ENCODE measurements around the gene SEC16B. TPM values are rescaled to one million over a fixed set of nuclear protein-coding genes. Genes with fewer than 3 reads are reported as not detected.

The SEC16B gene
- total RNA-seq, 4 donors from 2014 or later, result 1.8 to 5.5 (median 3.5) TPM

DNA sequence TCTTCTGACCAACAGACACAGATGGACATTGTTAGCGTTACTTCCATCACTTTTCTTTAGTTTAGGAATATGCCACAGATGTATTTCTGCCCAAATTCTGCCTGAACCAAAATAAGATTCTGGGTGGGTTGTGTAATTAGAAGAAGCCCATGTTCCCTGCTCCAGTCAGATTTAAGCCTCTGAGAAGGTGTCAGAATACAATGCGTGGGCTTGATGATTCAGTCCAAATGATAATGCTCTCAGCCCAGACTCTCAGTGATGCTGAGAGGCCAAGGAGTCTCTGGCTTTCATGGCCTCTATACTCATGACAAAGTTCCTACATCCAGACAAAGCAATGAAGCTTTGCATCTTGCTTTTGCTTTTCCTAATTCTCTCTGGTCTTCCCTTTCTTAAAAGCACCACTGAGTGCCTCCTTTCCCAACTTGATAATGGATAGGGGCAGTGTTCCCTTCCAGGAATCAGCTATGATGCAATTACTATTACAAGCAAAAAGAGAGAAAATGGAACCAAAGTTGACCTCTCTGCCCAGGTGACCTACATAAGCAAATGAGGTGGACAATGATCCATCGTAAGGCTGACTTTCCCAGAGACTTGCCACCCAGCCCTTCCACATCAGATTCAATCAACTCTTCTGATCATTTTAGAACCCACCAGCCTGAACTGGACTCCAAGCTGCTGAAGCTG lies 8.8 kb downstream of the SEC16B start:
- no peak for ATAC-seq
- Histone ChIP-seq H3K36me3 (peaks cover 0 to 78% of the 10 kb centered on the region in 2 donors), H3K27ac (no peak overlapping the region), H3K27me3 (no peaks in the 10 kb centered on the region), H3K4me1 (no peaks in the 10 kb centered on the region), H3K4me3 (no peak overlapping the region), H3K9me3 (no peaks in the 10 kb centered on the region)
- TF ChIP-seq EP300 (IDR thresholded peaks at IDR 0.05) (no peak), POLR2AphosphoS5 (IDR thresholded peaks at IDR 0.05) (no peak), POLR2A (IDR thresholded peaks at IDR 0.05) (no peak), CTCF (IDR thresholded peaks at IDR 0.05) (no peak)
- 80 to 82% methylated on average over 3 of the region's 3 CpGs for WGBS, 2 donors (ENCODE audit: low coverage in 1 of 2)

- ATAC-seq, result no peak
- TF ChIP-seq CTCF (IDR thresholded peaks at IDR 0.05), result no peak
- no peak for TF ChIP-seq EP300 (IDR thresholded peaks at IDR 0.05)
- TF ChIP-seq POLR2A (IDR thresholded peaks at IDR 0.05), result no peak
- no peak for TF ChIP-seq POLR2AphosphoS5 (IDR thresholded peaks at IDR 0.05)
- Histone ChIP-seq H3K4me3 (no peak overlapping the region), H3K36me3 (peaks cover 0 to 75% of the 10 kb centered on the region in 2 donors), H3K27ac (no peak overlapping the region), H3K4me1 (no peaks in the 10 kb centered on the region), H3K9me3 (no peaks in the 10 kb centered on the region), H3K27me3 (no peaks in the 10 kb centered on the region)
- 56 to 63% methylated on average over 4 to 5 of the region's 5 CpGs for WGBS, 2 donors (ENCODE audit: low coverage in 1 of 2)
Measured at GRCh38 chr1:177959811-177960515, 9.9 kb downstream of the SEC16B start.

GRCh38 chr1:177958092-177958491 lies 11.8 kb downstream of the SEC16B start:
- no peak for ATAC-seq
- H3K4me1 ChIP-seq, result no peaks in the 10 kb centered on the region
- H3K36me3 ChIP-seq, result peaks cover 0 to 74% of the 10 kb centered on the region in 2 donors
- WGBS, 2 donors (ENCODE audit: low coverage in 1 of 2), result 100% methylated on average over 4 of the region's 7 CpGs; no CpG with 5 or more reads in 1 of the 2 donors
- H3K9me3 ChIP-seq, result no peaks in the 10 kb centered on the region
- no peak overlapping the region for H3K27ac ChIP-seq
- no peaks in the 10 kb centered on the region for H3K27me3 ChIP-seq
- TF ChIP-seq POLR2A (IDR thresholded peaks at IDR 0.05) (no peak), POLR2AphosphoS5 (IDR thresholded peaks at IDR 0.05) (no peak), CTCF (IDR thresholded peaks at IDR 0.05) (no peak), EP300 (IDR thresholded peaks at IDR 0.05) (no peak)
- H3K4me3 ChIP-seq, result no peak overlapping the region

- 77 to 87% methylated on average over 2 of the region's 2 CpGs for whole genome bisulfite sequencing, 2 donors (ENCODE audit: low coverage in 1 of 2)
- ATAC-seq, result no peak
- Histone ChIP-seq H3K4me1 (no peaks in the 10 kb centered on the region), H3K27me3 (no peaks in the 10 kb centered on the region), H3K27ac (no peak overlapping the region), H3K9me3 (no peaks in the 10 kb centered on the region), H3K4me3 (no peak overlapping the region), H3K36me3 (peaks cover 0 to 53% of the 10 kb centered on the region in 2 donors)
- TF ChIP-seq POLR2AphosphoS5 (IDR thresholded peaks at IDR 0.05) (no peak), CTCF (IDR thresholded peaks at IDR 0.05) (no peak), POLR2A (IDR thresholded peaks at IDR 0.05) (no peak), EP300 (IDR thresholded peaks at IDR 0.05) (no peak)
Measured at GRCh38 chr1:177954076-177954475, 15.8 kb downstream of the SEC16B start.

- H3K27ac ChIP-seq, result no peak overlapping the region
- peaks cover 0 to 52% of the 10 kb centered on the region in 2 donors for H3K36me3 ChIP-seq
- H3K4me3 ChIP-seq, result no peak overlapping the region
- H3K9me3 ChIP-seq, result no peaks in the 10 kb centered on the region
- WGBS, 2 donors (ENCODE audit: low coverage in 1 of 2), result 86 to 93% methylated on average over 4 to 6 of the region's 6 CpGs
- ATAC-seq, result no peak
- no peaks in the 10 kb centered on the region for H3K4me1 ChIP-seq
- TF ChIP-seq CTCF (IDR thresholded peaks at IDR 0.05) (no peak), POLR2A (IDR thresholded peaks at IDR 0.05) (no peak), POLR2AphosphoS5 (IDR thresholded peaks at IDR 0.05) (no peak), EP300 (IDR thresholded peaks at IDR 0.05) (no peak)
- H3K27me3 ChIP-seq, result no peaks in the 10 kb centered on the region
Measured at GRCh38 chr1:177953549-177953948, 16.3 kb downstream of the SEC16B start.

Data from gastroesophageal sphincter (tissue), 4 donors.